Stimulated activated CD8-positive, alpha-beta memory T cell treated with anti-CD3 and anti-CD28 coated beads, Interleukin-7, amount 100 ng/mL, for 24 hours (primary cell): ENCODE measurements around the gene ATP2B3.

ENCODE experiments used
- DNase-seq: peaks from one replicate; pipeline ENCODE4 v3.0.0-alpha.2; 2020; ENCODE audit warnings: low read depth

Gene ATP2B3

GRCh38 chrX:153510383-153510782 lies 7.1 kb upstream of the ATP2B3 start:
- no peak for DNase-seq

- no peak for DNase-seq
Measured at GRCh38 chrX:153511784-153512500, 5.5 kb upstream of the ATP2B3 start.

- DNase-seq = no peak
Measured at GRCh38 chrX:153512501-153512893, 4.9 kb upstream of the ATP2B3 start.

- no peak for DNase-seq
Measured at GRCh38 chrX:153513265-153513664, 4.2 kb upstream of the ATP2B3 start.

GRCh38 chrX:153514259-153514658 lies 3.2 kb upstream of the ATP2B3 start:
- no peak for DNase-seq

GRCh38 chrX:153515435-153515834 lies 2.0 kb upstream of the ATP2B3 start:
- DNase-seq = no peak

- no peak for DNase-seq
Measured at GRCh38 chrX:153516073-153516472, 1.4 kb upstream of the ATP2B3 start.

- no peak for DNase-seq
Measured at GRCh38 chrX:153517946-153518834, 748 bp downstream of the ATP2B3 start.

GRCh38 chrX:153519569-153520286 lies 2.3 kb downstream of the ATP2B3 start:
- no peak for DNase-seq

GRCh38 chrX:153520287-153520917 lies 3.0 kb downstream of the ATP2B3 start:
- no peak for DNase-seq

GRCh38 chrX:153521034-153521433 lies 3.6 kb downstream of the ATP2B3 start:
- DNase-seq = no peak

GRCh38 chrX:153522259-153522658 lies 4.8 kb downstream of the ATP2B3 start:
- DNase-seq = no peak

- no peak for DNase-seq
Measured at GRCh38 chrX:153523269-153523668, 5.8 kb downstream of the ATP2B3 start.

GRCh38 chrX:153524234-153524633 lies 6.8 kb downstream of the ATP2B3 start:
- no peak for DNase-seq

GRCh38 chrX:153525451-153525850 lies 8.0 kb downstream of the ATP2B3 start:
- no peak for DNase-seq

GRCh38 chrX:153526042-153526441 lies 8.6 kb downstream of the ATP2B3 start:
- no peak for DNase-seq

- no peak for DNase-seq
Measured at GRCh38 chrX:153526801-153527200, 9.4 kb downstream of the ATP2B3 start.

GRCh38 chrX:153527208-153527607 lies 9.8 kb downstream of the ATP2B3 start:
- no peak for DNase-seq

GRCh38 chrX:153530411-153531129 lies 13.1 kb downstream of the ATP2B3 start:
- DNase-seq = no peak

- no peak for DNase-seq
Measured at GRCh38 chrX:153533091-153533490, 15.6 kb downstream of the ATP2B3 start.

GRCh38 chrX:153537080-153537479 lies 19.6 kb downstream of the ATP2B3 start:
- DNase-seq = no peak
